Psoas muscle (tissue), 8 donors: ENCODE data around the gene EDN1. TPM values are rescaled to one million over a fixed set of nuclear protein-coding genes. Genes with fewer than 3 reads are reported as not detected.

Source experiments
- ATAC-seq, 4 donors: fragments of 200-7000 bp; cut with Tn5 transposase; one replicate each; pipeline ENCODE4 v1.9.1; 2020; ENCODE audit warnings: moderate library complexity in 3 of 4, mild to moderate bottlenecking in 2 of 4
- DNase-seq, 2 donors: peaks; one replicate each; pipeline ENCODE4 v3.0.0-alpha.2; 2020
- H3K27ac ChIP-seq: fragments of 200-600 bp; one replicate; pipeline ENCODE4 v1.8.0; 2022
- H3K27me3 ChIP-seq, 3 donors: fragments of 200-600 bp in 1 of 3; one replicate each; pipeline versions ENCODE4 v1.6.1 to v1.8.0; 2013 to 2022; ENCODE audit warnings: low read length in 2 of 3, mild to moderate bottlenecking in 2 of 3, moderate library complexity in 1 of 3; ENCODE audit not compliant: insufficient read depth in 3 of 3
- H3K36me3 ChIP-seq, 2 donors: fragments of 200-600 bp in 1 of 2; one replicate each; pipeline versions ENCODE4 v1.6.1 to v1.8.0; 2013 to 2022; ENCODE audit warnings: low read depth in 1 of 2, mild to moderate bottlenecking in 1 of 2, moderate library complexity in 1 of 2; ENCODE audit not compliant: insufficient read depth in 1 of 2
- H3K4me1 ChIP-seq: fragments of 200-600 bp; one replicate; pipeline ENCODE4 v1.8.0; 2022
- H3K4me3 ChIP-seq: fragments of 200-600 bp; one replicate; pipeline ENCODE4 v1.8.0; 2022; ENCODE audit warnings: mild to moderate bottlenecking
- H3K9me3 ChIP-seq: fragments of 200-600 bp; one replicate; pipeline ENCODE4 v1.8.0; 2022
- WGBS, 3 donors: extraction: QIAGEN DNeasy Blood & Tissue Kit; methylation state at CpG; one replicate each; pipeline versions ENCODE4 v1.1.6 to v1.1.7; 2013; 5-methylcytosine and 5-hydroxymethylcytosine counted together
- intact Hi-C, 2 donors: fragments of 100-400 bp; cut with DNase I; formaldehyde crosslinking; loops; one replicate each; pipeline versions ENCODE4 v1.11.0 to v1.14.2; 2022
- polyA plus RNA-seq, 3 donors: library from polyadenylated mRNA; stranded (reverse); fragments of 200-250 nt; gene quantifications; one replicate each; pipeline ENCODE4 v1.2.3, GENCODE V29; 2013
- total RNA-seq, 4 donors: library from RNA; stranded (reverse); fragmentation: NEBNext Ultra II Directional in 2 of 4; extraction: Animal tissue kit (Norgen Biotek cat#: 25700) in 2 of 4; gene quantifications; one replicate each; pipeline versions ENCODE4 v1.2.1 to v1.2.4, GENCODE V29; 2021 to 2023
- TF ChIP-seq, protein P1 (sequence below): fragments of 200-600 bp; IDR thresholded peaks from one replicate; pipeline ENCODE4 v1.8.0; 2022; ENCODE audit warnings: antibody characterized with exemption
- donor health status: healthy with polysubstance abuse.
- donor health status: DM: no; HTN: no; CAD: no; lungs with moderate emphysema.
- donor health status: Bipolar disorder and iron deficiency.
- donor health status: healthy.
- donor health status: DM: yes; HTN: yes; CAD: no.
- donor health status: DM: no; HTN: no; CAD: no.
- donor health status: DM: no; HTN: no; CAD: no.
- donor health status: DM: yes; HTN: yes; CAD: no.

The EDN1 gene
- total and polyA plus RNA-seq, 7 donors = 0.68 to 3.7 (median 2.0) TPM

DNA sequence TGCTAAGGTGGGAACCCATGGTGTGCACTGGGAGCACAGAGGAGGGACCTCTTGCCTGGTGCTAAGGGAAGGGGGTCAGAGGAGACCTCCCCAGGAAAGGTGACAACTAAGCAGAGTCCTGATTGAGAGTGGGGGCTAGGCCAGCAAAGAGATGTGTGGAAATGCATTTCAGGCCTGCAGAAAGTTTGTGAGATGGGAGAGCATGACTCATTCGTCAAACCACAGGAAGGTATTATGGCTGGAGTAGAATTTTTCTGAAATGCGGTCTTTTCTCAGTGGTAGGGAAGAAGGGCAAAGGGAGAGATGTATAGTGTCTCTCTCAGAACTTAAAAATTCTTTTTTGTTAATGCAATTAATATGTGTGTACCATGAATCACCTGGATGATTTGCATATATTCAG is 23.6 kb upstream of the EDN1 start:
- H3K4me1 ChIP-seq = no peaks in the 10 kb centered on the region
- TF ChIP-seq, protein P1, sequence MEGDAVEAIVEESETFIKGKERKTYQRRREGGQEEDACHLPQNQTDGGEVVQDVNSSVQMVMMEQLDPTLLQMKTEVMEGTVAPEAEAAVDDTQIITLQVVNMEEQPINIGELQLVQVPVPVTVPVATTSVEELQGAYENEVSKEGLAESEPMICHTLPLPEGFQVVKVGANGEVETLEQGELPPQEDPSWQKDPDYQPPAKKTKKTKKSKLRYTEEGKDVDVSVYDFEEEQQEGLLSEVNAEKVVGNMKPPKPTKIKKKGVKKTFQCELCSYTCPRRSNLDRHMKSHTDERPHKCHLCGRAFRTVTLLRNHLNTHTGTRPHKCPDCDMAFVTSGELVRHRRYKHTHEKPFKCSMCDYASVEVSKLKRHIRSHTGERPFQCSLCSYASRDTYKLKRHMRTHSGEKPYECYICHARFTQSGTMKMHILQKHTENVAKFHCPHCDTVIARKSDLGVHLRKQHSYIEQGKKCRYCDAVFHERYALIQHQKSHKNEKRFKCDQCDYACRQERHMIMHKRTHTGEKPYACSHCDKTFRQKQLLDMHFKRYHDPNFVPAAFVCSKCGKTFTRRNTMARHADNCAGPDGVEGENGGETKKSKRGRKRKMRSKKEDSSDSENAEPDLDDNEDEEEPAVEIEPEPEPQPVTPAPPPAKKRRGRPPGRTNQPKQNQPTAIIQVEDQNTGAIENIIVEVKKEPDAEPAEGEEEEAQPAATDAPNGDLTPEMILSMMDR = no peak
- intact Hi-C loops = no loop called here
- no peak overlapping the region for H3K4me3 ChIP-seq
- DNase-seq (no peak), ATAC-seq (no peak)
- H3K9me3 ChIP-seq = no peaks in the 10 kb centered on the region
- H3K27ac ChIP-seq = no peak overlapping the region
- 73 to 85% (median 76%) methylated on average over 2 of the region's 2 CpGs for WGBS, 3 donors
- H3K27me3 ChIP-seq = no peaks in the 10 kb centered on the region
- H3K36me3 ChIP-seq = no peaks in the 10 kb centered on the region

DNA sequence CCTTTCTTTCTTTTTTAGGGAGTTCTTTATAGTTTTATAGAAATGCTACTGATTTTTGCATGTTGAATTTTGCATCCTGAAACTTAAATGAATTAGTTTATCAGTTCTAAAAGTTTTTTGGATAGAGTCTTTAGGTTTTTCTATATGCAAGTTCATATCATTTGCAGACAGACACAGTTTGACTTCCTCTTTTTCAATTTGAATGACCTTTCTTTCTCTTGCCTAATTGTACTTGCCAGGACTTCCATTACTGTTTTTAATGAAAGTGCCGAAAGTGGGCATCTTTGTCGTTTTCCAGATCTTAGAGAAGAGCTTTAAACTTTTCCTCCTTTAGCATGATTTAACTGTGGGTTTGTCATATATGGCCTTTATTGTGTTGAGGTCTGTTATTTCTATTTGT is 21.1 kb upstream of the EDN1 start:
- no peak overlapping the region for H3K4me3 ChIP-seq
- 66 to 74% (median 69%) methylated on average over 2 of the region's 2 CpGs for WGBS, 3 donors
- no peaks in the 10 kb centered on the region for H3K4me1 ChIP-seq
- ATAC-seq (no peak), DNase-seq (no peak)
- H3K27me3 ChIP-seq = peaks cover 0 to 3% (median 0%) of the 10 kb centered on the region in 3 donors
- peaks cover 3% of the 10 kb centered on the region for H3K9me3 ChIP-seq
- H3K27ac ChIP-seq = no peak overlapping the region
- intact Hi-C loops = no loop called here
- TF ChIP-seq, protein P1 = no peak
- no peaks in the 10 kb centered on the region for H3K36me3 ChIP-seq

DNA sequence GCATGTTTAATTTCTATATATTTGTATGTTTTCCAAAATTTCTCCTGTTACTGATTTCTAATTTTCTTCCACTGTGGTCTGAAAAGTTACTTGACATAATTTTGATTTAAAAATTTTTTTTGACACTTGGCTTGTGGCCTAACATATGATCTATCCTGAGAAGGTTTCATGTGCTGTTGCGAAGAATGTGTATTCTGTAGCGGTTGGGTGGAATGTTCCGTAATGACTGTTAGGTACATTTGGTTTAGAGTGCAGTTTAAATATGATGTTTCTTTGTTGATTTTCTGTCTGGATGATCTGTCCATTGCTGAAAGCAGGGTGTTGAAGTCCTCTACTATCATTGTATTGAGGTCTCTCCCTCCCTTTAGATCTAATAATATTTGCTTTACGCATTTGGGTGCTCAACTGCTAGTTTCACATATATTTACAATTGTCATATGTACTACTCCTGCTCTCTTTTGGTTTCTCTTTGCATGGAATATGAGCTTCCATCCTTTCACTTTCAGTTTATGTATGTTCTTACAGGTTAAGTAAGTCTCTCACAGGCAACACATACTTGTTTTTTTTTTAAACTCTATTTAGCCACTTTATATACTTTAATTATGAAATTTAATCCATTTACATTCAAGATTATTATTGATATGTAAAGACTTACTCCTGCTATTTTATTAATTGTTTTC is 19.5 kb upstream of the EDN1 start:
- no peak for ATAC-seq
- intact Hi-C loops = no loop called here
- TF ChIP-seq, protein P1 = no peak
- no peaks in the 10 kb centered on the region for H3K36me3 ChIP-seq
- WGBS, 3 donors = 95 to 96% (median 96%) methylated on average over 4 of the region's 4 CpGs
- no peak overlapping the region for H3K27ac ChIP-seq
- H3K27me3 ChIP-seq = peaks cover 0 to 3% (median 0%) of the 10 kb centered on the region in 3 donors
- no peak overlapping the region for H3K4me3 ChIP-seq
- no peak for DNase-seq
- H3K4me1 ChIP-seq = no peaks in the 10 kb centered on the region
- H3K9me3 ChIP-seq = peaks cover 3% of the 10 kb centered on the region

DNA sequence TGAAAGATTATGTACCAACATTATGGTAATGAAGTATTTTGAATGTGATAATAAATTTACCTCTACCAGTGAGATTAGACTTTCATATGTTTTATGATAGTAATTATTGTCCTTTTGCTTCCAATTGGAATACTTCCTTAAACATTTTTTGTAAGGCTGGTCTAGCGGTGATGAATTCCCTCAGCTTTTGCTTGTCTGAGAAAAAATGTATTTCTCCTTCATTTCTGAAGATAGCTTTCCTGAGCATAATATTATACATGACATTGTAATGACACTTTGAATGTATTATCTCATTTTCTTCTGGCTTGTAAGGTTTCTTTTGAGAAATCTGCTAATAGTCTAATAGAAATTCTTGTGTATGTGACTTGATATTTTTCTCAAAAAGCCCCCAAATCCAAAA is 18.6 kb upstream of the EDN1 start:
- Histone ChIP-seq H3K36me3 (no peaks in the 10 kb centered on the region), H3K27ac (no peak overlapping the region), H3K4me3 (no peak overlapping the region), H3K4me1 (no peaks in the 10 kb centered on the region), H3K27me3 (peaks cover 0 to 3% (median 0%) of the 10 kb centered on the region in 3 donors), H3K9me3 (peaks cover 3% of the 10 kb centered on the region)
- WGBS, 3 donors = 88 to 99% (median 97%) methylated on average over 1 of the region's 1 CpG
- DNase-seq = no peak
- TF ChIP-seq, protein P1 = no peak
- no peak for ATAC-seq
- intact Hi-C loops = no loop called here

DNA sequence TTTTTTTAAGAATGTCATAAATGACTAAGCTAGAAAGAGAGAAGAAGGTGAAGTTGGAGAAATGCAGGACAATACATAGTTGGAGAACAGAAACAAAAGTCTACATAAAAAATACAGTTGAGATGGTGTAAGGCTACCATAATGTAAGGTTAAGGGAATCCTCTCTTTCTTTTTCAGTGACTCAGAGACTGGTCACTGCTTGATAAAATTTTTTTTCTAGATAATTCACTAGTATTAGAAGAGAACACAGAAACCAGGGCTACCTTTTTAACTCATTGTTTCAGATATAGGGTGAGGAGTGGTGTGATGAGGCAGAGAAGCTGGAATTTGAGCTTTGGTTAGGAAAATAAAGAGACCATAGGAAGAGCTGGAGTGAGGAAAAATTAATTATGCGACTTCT is 18.2 kb upstream of the EDN1 start:
- intact Hi-C loops = no loop called here
- Histone ChIP-seq H3K4me1 (no peaks in the 10 kb centered on the region), H3K27me3 (peaks cover 0 to 3% (median 0%) of the 10 kb centered on the region in 3 donors), H3K9me3 (peaks cover 3% of the 10 kb centered on the region), H3K27ac (no peak overlapping the region), H3K4me3 (no peak overlapping the region), H3K36me3 (no peaks in the 10 kb centered on the region)
- ATAC-seq (no peak), DNase-seq (no peak)
- TF ChIP-seq, protein P1 = no peak
- WGBS, 3 donors = 85 to 94% (median 92%) methylated on average over 1 of the region's 1 CpG
